Activated CD8-positive, alpha-beta memory T cell treated with anti-CD3 and anti-CD28 coated beads, Interleukin-2, amount 50 U/mL, for 4 hours (primary cell): ENCODE data around the gene PHYKPL.
A peak's percentile ranks its signal among the peaks of the same experiment; 100 is the strongest.

ENCODE experiments used
- DNase-seq: peaks from one replicate; pipeline ENCODE4 v3.0.0-alpha.2; 2020

The PHYKPL gene

DNA sequence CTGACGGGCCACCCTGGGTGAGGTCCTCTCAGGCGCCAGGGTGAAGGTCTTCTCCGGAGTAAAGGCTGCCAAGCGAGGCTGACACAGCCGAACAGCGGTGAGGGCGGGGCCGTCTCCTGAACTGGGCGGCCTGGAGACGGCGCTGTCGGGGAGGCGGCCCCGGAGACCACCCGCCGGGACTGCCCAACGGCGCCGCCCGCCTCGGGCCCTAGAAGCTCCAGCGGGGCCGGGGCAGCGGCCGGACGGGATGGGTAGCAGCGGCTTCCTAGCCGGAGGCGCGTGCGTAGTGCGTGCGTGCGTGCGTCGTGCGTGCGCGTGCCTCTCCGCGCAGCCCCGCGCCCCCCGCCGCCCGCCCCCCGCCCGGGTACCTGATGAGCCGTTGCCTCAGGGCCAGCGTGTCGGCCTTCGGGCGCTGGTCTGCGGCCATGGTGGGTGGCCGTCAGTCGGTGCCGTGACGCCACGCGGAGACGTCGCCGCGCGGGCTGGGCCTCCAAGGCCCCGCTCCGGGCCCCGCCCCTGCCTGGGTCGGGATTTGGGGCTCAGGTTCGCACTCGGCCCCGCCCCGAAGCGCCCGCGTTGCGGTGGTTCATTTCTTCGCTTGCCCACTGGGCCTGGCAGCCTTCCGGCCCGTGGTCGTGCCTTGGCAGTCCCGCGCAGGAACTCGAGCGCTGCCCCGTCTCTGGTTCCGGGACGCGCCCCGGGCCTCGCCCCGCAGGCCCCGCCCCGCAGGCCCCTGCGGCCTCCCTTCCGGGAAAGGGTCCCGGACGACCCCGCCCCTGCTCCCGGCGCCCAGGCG is at the start of gene PHYKPL:
PHYKPL (minus strand) TSS at position 679 of the 796 bp plus-strand sequence; CDS start at position 427, 252 bp downstream.
- peak; percentile 65 for DNase-seq

DNA sequence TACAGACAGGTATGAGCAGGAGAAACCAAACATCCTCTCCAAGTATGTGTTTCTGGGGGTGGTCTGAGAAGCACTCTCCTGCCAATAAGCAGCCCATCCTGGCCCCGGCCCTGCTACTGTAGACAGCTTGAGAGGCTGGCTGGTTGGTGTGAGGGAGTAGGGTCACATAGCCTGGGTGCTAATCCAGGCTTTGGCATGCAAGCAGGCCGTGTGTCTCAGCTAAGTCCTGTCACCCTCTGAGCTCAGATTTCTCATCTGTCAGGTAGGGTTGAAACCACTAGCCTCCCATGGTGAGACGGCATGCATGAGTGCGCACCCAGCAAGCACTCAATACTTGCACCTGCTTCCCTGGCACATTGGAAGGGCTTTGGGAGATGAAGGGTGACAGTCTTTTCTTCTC is 49.8 kb upstream of the PHYKPL start:
- no peak for DNase-seq

DNA sequence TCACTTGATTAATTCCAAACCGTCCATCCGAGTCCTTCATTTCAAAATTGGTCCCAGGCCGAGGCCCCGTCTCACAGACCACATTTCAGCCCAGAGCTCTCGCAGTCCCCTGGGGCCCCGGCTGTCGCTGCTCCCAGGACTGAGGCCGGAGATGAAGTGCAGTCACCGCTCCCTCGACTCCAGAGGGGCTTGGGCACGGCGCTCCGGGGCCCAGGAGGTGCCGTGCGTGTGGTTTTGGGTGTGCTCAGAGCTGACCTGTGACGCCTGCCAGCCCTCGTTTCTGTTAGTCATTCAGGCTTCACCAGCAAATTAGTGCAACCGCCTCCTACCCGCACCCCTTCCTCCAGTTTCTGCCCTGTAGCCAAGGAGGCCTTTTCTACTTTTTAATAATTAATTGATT is 48.7 kb upstream of the PHYKPL start:
- no peak for DNase-seq

DNA sequence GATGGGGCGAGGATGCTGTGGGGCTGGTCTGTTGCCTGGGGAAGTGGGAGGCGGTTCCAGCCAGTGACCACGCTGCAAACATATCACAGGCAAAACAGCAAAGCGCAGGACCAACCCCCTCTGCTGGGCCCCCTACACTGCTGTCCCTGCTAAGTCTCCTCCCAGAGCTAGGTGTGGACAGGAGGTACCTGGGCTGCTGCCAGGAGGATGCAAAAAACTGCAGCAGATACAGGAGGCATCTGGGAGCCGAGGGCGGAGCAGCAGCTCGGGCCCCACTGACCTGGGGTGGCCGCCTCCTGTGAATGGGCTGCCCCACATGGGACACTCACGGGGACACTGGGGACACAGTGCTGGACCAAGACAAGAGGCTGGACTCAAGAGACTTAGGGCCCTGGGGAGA is 48.0 kb upstream of the PHYKPL start:
- DNase-seq: no peak

DNA sequence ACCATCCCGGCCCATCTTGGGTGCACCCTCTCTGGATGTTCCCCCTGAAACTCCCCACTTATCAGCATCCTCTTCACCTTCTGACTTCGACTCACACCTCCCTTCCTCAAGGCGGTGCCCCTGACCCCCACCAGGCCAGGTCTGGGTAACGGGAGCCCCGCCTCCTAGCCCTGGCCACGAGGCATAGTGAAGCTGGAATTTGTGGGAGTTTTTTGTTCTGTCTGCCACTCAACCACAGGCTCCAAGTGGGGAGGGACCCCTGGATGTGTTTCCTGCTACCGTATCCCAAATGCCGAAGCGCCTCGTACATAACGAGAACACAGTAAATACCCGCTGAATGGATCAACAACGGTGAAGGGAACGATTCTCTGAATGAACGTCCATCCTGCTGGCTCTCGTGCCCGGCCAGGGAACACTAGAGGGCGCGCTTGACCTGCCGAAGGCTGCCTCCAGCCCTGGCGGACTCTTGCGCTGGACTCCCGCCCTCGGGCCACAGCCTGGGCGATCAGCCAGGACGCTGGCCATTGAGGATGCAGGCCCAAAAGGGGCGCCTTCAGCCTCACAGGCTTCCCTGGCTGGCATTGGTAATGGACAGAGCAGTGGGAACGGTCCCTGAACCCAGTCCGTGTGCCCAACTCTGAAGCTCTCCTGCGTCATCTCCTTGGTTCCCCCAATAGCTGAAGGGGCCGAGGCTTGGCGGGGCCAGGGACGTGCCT is 47.3 kb upstream of the PHYKPL start:
- peak; percentile 65 for DNase-seq

GRCh38 chr5:178279026-178279722 is 46.6 kb upstream of the PHYKPL start:
- no peak for DNase-seq

DNA sequence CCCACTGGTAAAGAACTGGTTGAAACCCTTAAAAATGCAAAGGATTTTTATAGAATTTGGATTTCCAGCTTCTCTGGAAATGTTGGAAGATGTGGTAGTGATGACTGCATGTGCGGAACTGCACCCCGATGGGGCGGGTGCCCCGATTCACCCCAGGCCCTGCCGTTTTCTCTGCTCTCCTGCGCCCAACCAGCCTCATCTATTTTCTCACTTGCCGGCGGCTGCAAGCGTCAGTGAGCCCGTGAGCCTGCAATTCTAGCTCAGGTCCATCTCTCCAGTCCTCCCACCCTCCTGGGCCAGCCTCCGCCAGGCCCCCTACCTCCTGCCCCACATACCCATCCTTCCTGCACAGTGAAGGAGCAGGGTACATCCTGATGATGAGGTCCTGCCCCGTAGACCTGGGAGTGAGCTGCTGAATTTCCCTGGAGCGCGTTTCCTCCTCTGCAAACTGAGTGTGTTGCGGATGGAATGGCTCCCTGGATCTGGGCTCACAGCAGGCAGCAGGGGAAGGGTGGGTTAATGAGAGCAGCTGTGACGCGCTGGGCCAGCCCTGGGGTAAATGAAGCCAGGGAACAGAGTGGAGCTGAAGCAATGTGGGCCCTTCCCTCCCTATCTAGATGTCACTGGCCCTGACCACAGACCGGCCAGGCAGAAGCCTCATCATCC is 45.9 kb upstream of the PHYKPL start:
- DNase-seq: no peak

- no peak for DNase-seq
Observed at GRCh38 chr5:178277866-178278265, 45.3 kb upstream of the PHYKPL start.

- DNase-seq: no peak
Observed at GRCh38 chr5:178277346-178277745, 44.7 kb upstream of the PHYKPL start.

GRCh38 chr5:178274781-178275537 is 42.4 kb upstream of the PHYKPL start:
- no peak for DNase-seq

DNA sequence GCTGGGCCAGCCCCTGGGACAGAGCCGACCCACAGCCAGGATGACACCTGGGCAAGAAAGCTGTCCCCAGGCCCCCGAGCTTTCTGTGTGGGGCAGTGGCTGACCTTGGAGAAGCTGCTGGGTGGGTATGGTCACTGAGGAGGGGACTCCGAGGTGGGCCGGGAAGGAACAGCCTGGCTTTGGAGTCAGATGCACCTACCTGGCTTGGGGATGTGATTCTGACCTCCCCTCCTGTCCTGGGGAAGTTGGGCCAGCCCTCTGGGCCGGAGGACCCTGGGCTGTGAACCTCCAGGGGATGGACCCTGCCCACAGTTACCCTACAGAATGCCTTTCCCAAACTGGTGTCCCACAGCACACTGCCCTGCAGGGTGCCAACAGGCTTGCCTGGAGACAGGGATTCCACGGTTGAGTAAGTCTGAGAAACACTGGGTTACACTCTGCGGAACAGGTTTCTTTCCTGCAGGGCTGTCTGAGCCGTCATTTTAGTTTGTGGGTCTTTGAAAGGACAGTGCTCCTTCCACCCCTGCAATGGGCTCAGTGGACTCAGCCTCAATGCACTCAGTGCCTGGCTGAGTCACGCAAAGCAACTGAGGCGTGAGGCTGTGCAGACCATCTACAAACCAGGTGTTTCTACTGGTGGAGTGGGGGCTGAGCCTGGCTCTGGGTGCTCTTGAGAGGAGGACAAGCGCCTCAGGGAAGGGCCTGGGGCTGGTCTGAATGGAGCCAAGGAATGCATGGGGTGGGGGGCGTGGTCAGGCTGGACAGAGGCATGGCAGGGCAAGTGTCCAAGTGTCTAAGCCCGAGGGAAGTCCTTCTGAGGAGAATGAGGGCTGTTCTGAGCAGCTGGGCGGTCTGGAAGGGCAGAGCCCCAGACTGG is 41.3 kb upstream of the PHYKPL start:
- no peak for DNase-seq

- DNase-seq: no peak
Observed at GRCh38 chr5:178273041-178273440, 40.4 kb upstream of the PHYKPL start.

DNA sequence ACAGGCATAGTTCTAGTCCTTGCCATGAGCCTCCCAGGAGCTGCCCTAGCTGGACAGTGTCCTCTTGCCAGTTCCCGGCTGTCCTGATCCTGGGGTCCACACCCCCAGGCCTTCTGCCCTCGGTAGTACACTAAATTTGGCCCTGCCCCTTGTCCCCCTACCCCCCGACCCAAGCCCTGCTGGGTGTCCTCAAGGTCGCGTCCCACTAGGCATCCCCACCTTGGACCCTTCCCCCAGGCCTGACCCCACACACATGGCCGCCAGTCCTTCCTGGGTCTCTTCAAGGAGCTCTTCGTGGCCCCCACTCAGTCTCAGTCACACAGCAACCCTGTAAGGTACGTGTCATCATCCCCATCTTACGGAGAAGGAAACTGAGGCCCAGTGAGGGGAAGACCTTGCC is 40.0 kb upstream of the PHYKPL start:
- no peak for DNase-seq

DNA sequence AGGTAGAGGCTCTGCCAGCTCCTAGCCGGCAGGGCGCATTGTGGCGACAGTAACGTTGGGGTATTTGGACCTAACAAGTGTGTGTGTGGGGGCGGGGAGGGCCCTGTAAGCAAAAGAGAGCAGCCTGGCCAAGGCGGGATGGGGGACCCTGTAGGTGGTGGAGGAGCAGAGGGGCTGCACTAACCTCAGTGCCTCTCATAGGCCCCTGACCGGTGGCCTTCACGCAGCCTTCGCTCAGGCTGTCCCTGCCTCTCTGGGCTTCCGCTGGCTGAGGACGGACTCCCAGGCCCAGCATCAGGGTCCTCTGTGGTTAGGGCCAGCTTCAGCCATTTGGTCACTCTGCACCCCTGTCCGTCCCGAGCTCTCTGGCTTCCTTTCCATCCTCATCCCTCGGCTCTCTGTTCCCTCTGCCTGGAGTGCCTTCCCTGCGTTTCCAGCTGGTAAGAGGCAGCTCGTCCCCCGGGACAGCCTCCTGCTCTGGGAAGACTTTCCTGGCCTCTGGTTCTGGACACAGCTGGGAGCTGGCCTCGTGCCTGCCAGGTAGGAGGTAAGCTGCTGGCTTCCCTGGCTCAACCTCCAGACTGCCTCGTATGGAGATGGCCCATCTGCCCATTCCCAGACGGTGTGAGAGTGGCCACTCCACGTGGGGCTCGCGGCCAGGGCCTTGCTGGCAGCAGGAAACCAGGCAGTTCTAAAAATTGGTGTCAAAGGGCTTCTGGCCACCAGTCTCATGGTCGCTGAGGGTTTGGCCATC is 39.3 kb upstream of the PHYKPL start:
- no peak for DNase-seq

- DNase-seq: no peak
Observed at GRCh38 chr5:178271231-178271630, 38.6 kb upstream of the PHYKPL start.

DNA sequence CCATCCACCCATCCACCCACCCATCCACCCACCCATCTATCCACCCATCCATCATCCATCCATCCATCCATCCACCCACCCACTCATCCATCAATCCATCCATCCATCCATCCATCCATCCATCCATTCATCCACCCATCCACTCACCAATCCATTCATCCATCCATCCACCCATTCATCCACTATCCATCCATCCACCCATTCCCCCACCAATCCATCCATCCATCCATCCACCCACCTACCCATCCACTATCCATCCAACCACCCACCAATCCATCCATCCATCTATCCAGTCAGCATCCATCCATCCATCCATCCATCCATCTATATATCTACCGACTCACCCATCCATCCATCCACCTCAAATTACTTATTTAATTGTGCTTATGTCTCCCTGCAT is 36.9 kb upstream of the PHYKPL start:
- DNase-seq: no peak

DNA sequence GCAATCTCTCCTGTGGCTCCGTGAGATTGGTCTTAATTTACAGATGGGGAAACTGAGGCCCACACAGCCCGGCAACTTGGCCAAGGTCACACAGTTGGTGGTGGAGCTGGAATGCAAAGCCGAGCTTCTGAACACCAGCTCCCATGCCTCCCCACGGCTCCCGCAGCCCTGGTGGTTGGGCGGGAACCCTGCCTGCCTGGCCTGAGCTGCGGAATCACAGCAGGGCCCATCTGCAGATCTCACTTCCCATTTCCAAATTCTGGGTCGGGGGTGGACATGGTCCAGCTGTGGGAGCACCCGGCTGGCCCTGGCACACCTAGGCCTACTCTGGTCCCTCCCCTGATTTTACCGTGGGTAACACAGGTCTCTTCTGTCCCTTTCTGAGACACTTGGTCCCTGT is 35.3 kb upstream of the PHYKPL start:
- no peak for DNase-seq

DNA sequence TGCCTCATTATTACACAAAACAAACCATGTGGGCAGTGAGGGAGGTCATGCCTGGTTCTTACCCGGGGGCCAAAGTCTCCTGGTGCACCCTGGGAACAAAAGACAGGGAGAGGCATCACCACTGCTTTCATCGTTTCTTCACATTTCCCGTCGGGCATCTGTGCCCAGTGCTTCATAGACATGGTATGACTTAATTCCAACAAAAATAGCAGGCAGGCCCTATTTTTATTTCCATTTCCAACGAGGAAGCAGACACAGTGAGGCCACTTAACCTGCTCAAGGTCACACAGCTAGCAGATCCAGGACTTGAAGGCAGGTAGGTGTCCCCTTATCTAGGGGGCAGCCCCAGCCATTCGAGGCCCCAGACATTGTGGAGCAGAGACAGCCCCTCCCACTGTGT is 34.6 kb upstream of the PHYKPL start:
- no peak for DNase-seq

- no peak for DNase-seq
Observed at GRCh38 chr5:178266581-178266980, 34.0 kb upstream of the PHYKPL start.

DNA sequence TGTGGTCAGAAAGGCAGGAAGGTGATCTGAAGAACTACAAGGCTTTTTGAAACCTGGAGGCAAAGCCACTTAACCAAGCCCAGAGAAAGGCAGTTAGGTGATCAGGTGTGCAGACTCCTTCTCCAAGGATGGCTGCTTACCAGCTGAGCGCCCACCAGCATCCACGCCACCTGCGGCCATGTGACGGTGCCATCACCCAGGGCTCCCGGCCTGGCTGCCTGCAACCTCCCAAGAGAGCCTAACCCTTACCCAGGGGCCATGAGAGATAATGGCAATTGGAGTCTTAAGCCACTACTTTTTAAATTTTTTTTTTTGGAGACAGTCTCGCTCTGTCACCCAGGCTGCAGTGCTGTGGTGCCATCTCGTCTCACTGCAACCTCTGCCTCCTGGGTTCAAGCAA is 33.1 kb upstream of the PHYKPL start:
- no peak for DNase-seq

- no peak for DNase-seq
Observed at GRCh38 chr5:178264044-178264443, 31.4 kb upstream of the PHYKPL start.
